Measurements from ENCODE around the gene CHD9.

GRCh38 chr16:53040788-53041187 is 14.0 kb upstream of the CHD9 start:
- TF ChIP-seq CTCF (IDR thresholded peaks at IDR 0.05) (no peak), EP300 (IDR thresholded peaks at IDR 0.05; ENCODE audit: low read depth) (no peak)
